OCI-LY3 (cell line): ENCODE measurements around the gene A3GALT2.

Experiments used
- H2AFZ ChIP-seq: fragments of 200-600, 300-600 bp; shearing (Covaris generic); 2 replicates; pipeline ENCODE4 v1.6.0; 2014; ENCODE audit warnings: antibody characterized with exemption, low read depth, low read length
- H3K27ac ChIP-seq: fragments of 200-600, 300-600 bp; sonication (generic); 2 replicates; pipeline ENCODE4 v1.5.1; 2014; ENCODE audit warnings: mild to moderate bottlenecking, low read length, moderate library complexity, mixed read lengths
- H3K27me3 ChIP-seq: fragments of 200-600, 300-600 bp; sonication (generic); 2 replicates; pipeline ENCODE4 v1.6.1; 2014; ENCODE audit warnings: low read depth, low read length, mixed read lengths
- H3K36me3 ChIP-seq: fragments of 200-600, 300-600 bp; sonication (generic); replicated peaks from 2 replicates; pipeline ENCODE3; 2014; ENCODE audit warnings: low read depth, low read length, mixed read lengths
- H3K4me1 ChIP-seq: fragments of 300-600, 200-600 bp; sonication (generic); 2 replicates; pipeline ENCODE4 v1.6.1; 2014; ENCODE audit warnings: low read length, mixed read lengths
- H3K4me2 ChIP-seq: fragments of 200-600, 300-600 bp; sonication (generic); 2 replicates; pipeline ENCODE4 v1.6.1; 2014; ENCODE audit warnings: low read length, mixed read lengths
- H3K4me3 ChIP-seq: fragments of 300-600, 200-600 bp; sonication (generic); 2 replicates; pipeline ENCODE4 v1.5.1; 2014; ENCODE audit warnings: antibody characterized with exemption, mild to moderate bottlenecking, low read length, moderate library complexity
- H3K79me2 ChIP-seq: fragments of 300-600, 200-600 bp; shearing (Covaris generic); 2 replicates; pipeline ENCODE4 v1.6.1; 2014; ENCODE audit warnings: mild to moderate bottlenecking, low read length, mixed read lengths
- H3K9ac ChIP-seq: fragments of 300-600, 200-600 bp; shearing (Covaris generic); 2 replicates; pipeline ENCODE4 v1.6.0; 2014; ENCODE audit warnings: mild to moderate bottlenecking, low read length, moderate library complexity
- H3K9me3 ChIP-seq: fragments of 200-600, 300-600 bp; shearing (Covaris generic); 2 replicates; pipeline ENCODE4 v1.6.1; 2014; ENCODE audit warnings: low read length, mixed read lengths; ENCODE audit not compliant: insufficient read depth
- H4K20me1 ChIP-seq: fragments of 200-600, 300-600 bp; sonication (generic); 2 replicates; pipeline ENCODE4 v1.6.1; 2016; ENCODE audit warnings: low read length, mixed read lengths; ENCODE audit not compliant: insufficient read depth
- EZH2phosphoT487 ChIP-seq: fragments of 200-600 bp; shearing (Covaris generic); IDR thresholded peaks from 2 replicates; pipeline ENCODE4 v1.6.1; 2018; ENCODE audit warnings: antibody characterized with exemption, mixed run types, low read depth
- TF ChIP-seq, protein P1 (sequence below): fragments of 200-600, 300-600 bp; sonication (generic); IDR thresholded peaks from 2 replicates; pipeline ENCODE4 v1.5.1; 2014; ENCODE audit warnings: antibody characterized with exemption, low read length, low read depth

The A3GALT2 gene

DNA sequence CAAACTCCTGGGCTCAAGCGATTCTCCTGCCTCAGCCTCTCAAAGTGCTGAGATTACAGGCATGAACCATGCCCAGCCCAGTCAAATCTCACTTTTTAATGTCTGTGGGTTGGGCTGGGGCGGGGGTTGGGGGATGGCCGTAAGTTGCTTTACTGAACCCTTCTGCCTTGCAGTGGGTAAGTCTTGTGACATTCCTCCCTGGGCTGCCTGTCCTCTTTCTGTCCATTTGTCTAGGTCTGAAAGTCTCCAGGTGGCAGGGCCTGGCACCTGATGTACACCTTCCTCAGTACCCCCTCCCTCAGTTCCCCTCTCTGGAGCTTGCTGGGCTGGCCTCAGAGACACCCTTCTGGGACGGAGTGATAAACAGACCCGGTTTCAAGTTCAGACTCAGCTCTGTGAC is 51.3 kb downstream of the A3GALT2 start:
- Histone ChIP-seq H4K20me1 (peaks cover 12% of the 10 kb centered on the region; the same call in 1 of the 2 replicates), H3K4me3 (no peak overlapping the region), H3K9me3 (no peaks in the 10 kb centered on the region)

DNA sequence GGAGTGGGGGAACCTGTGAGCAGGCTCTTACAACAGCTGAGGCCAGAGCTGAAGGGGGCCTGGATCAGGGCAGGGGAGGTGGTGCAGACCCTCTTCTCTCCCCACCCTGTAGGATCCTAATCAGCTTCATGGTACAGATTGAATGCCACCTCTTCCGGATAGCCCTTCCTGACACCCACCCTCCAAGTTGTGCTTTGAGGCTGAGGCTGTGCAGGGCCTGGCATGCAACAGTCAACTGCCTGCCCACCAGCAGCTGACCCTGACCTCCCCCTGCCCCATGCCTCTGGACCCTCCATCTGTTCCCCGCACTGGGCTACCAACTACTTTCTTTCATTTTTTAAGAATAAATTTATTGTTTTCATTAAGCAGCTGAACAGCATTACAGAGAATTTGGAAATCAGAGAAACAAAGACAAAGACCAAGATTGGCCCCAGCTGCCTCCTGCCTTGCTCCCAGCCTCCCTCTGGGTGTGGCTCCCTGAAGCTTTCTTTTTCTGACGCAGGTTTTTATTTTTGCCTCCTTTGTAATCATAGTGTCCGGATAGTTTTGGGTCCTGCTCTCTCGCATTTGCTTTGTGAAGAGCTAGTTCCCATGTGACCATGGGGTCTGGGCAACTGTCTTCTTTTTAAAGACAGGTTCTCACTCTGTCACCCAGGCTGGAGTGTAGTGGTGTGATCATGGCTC is 51.8 kb downstream of the A3GALT2 start:
- no peak overlapping the region for H3K4me2 ChIP-seq
- no peak overlapping the region for H2AFZ ChIP-seq
- no peaks in the 10 kb centered on the region for H3K27me3 ChIP-seq
- no peaks in the 10 kb centered on the region for H3K9me3 ChIP-seq
- no peaks in the 10 kb centered on the region for H3K79me2 ChIP-seq
- peaks cover 7% of the 10 kb centered on the region; the same call in 1 of the 2 replicates for H4K20me1 ChIP-seq
- H3K27ac ChIP-seq: no peak overlapping the region
- TF ChIP-seq, protein P1, sequence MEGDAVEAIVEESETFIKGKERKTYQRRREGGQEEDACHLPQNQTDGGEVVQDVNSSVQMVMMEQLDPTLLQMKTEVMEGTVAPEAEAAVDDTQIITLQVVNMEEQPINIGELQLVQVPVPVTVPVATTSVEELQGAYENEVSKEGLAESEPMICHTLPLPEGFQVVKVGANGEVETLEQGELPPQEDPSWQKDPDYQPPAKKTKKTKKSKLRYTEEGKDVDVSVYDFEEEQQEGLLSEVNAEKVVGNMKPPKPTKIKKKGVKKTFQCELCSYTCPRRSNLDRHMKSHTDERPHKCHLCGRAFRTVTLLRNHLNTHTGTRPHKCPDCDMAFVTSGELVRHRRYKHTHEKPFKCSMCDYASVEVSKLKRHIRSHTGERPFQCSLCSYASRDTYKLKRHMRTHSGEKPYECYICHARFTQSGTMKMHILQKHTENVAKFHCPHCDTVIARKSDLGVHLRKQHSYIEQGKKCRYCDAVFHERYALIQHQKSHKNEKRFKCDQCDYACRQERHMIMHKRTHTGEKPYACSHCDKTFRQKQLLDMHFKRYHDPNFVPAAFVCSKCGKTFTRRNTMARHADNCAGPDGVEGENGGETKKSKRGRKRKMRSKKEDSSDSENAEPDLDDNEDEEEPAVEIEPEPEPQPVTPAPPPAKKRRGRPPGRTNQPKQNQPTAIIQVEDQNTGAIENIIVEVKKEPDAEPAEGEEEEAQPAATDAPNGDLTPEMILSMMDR: no peak
- no peak for TF ChIP-seq EZH2phosphoT487
- H3K4me3 ChIP-seq: no peak overlapping the region
- peaks cover 11% of the 10 kb centered on the region for H3K4me1 ChIP-seq
- H3K36me3 ChIP-seq: no peaks in the 10 kb centered on the region
- H3K9ac ChIP-seq: no peak overlapping the region

More for the DNA sequence above, 51.3 kb downstream of the A3GALT2 start:
- no peak for TF ChIP-seq EZH2phosphoT487
- TF ChIP-seq, protein P1: no peak
- Histone ChIP-seq H2AFZ (no peak overlapping the region), H3K9ac (no peak overlapping the region), H3K27ac (no peak overlapping the region), H3K36me3 (no peaks in the 10 kb centered on the region), H3K79me2 (no peaks in the 10 kb centered on the region), H3K27me3 (no peaks in the 10 kb centered on the region), H3K4me1 (peaks cover 17% of the 10 kb centered on the region), H3K4me2 (no peak overlapping the region)

GRCh38 chr1:33268457-33268856 is 52.4 kb downstream of the A3GALT2 start:
- no peaks in the 10 kb centered on the region for H3K9me3 ChIP-seq
- H3K36me3 ChIP-seq: no peaks in the 10 kb centered on the region
- H3K79me2 ChIP-seq: no peaks in the 10 kb centered on the region
- H3K4me2 ChIP-seq: no peak overlapping the region
- no peak overlapping the region for H2AFZ ChIP-seq
- no peak for TF ChIP-seq EZH2phosphoT487
- TF ChIP-seq, protein P1: no peak
- H3K4me1 ChIP-seq: peaks cover 5% of the 10 kb centered on the region
- no peak overlapping the region for H3K4me3 ChIP-seq
- H3K27ac ChIP-seq: no peak overlapping the region
- H3K9ac ChIP-seq: no peak overlapping the region
- H3K27me3 ChIP-seq: no peaks in the 10 kb centered on the region
- peaks cover 7% of the 10 kb centered on the region; the same call in 1 of the 2 replicates for H4K20me1 ChIP-seq

DNA sequence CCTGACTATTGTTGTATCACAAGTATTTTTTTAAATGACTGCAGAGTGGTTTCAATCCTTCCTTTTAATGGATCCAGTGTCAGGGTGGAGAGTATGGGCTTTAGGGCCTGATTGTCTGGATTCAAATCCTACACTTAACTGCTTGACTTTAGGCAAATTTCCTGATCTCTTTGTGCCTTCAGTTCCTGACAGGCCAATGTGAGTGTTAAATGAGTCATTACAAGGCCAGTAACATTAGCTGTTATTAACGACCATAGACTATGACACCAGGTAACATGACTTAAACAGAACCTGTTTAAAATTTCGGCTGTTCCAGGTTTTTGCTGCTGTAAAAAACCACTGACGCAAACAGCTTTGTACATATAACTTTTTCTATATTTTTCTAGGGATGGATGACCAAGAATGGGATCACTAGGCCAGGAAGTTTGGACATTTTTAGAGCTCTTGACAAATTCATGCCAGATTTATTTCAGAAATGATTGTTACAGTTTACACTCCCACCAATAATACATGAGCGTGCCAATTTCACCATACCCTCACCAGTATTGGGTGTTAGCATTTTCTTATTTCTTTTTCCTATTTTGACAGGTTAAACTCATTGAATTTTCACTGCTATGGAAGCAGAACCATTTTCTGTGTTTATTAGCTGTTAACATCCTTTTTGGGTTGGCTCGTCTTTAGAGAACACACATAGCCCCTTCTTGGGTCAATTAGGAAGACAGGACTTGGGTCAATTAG is 53.3 kb downstream of the A3GALT2 start:
- no peaks in the 10 kb centered on the region for H3K4me1 ChIP-seq
- H3K4me2 ChIP-seq: no peak overlapping the region
- H3K79me2 ChIP-seq: no peaks in the 10 kb centered on the region
- H3K27me3 ChIP-seq: no peaks in the 10 kb centered on the region
- H4K20me1 ChIP-seq: peaks cover 3% of the 10 kb centered on the region; the same call in 1 of the 2 replicates
- TF ChIP-seq, protein P1: no peak
- no peak for TF ChIP-seq EZH2phosphoT487
- no peak overlapping the region for H3K27ac ChIP-seq
- H3K4me3 ChIP-seq: no peak overlapping the region
- H3K9me3 ChIP-seq: no peaks in the 10 kb centered on the region
- H3K9ac ChIP-seq: no peak overlapping the region
- no peaks in the 10 kb centered on the region for H3K36me3 ChIP-seq
- no peak overlapping the region for H2AFZ ChIP-seq
